HG02885 (cell line): Measurements from ENCODE around the gene PLA2G4C.
"Not testable (repeated sequence)": the region's sequence is repeated elsewhere in the genome, so short reads cannot be mapped to it uniquely, and the experiment has no call there.

Source experiments
- ATAC-seq: cut with Tn5 transposase; IDR thresholded peaks from one replicate; pipeline ENCODE4 v1.9.1; 2021; ENCODE audit warnings: mild to moderate bottlenecking; ENCODE audit not compliant: unreplicated experiment, poor library complexity

PLA2G4C gene

GRCh38 chr19:48113190-48113917 lies 2.7 kb upstream of the PLA2G4C start:
- ATAC-seq = no peak

GRCh38 chr19:48111280-48111679 lies 663 bp upstream of the PLA2G4C start:
- ATAC-seq = no peak

GRCh38 chr19:48108997-48109782 lies 1.4 kb downstream of the PLA2G4C start:
- ATAC-seq = no peak

- no peak for ATAC-seq
These were observed 6.7 kb downstream of the PLA2G4C start for GRCh38 chr19:48103922-48104321.

GRCh38 chr19:48102870-48103751 lies 7.5 kb downstream of the PLA2G4C start:
- no peak for ATAC-seq

- ATAC-seq = no peak
These were observed 14.9 kb downstream of the PLA2G4C start for GRCh38 chr19:48095612-48096175.

GRCh38 chr19:48094855-48095203 lies 15.8 kb downstream of the PLA2G4C start:
- ATAC-seq = no peak

- ATAC-seq = no peak
These were observed 16.3 kb downstream of the PLA2G4C start for GRCh38 chr19:48094129-48094854.

- not testable (repeated sequence) for ATAC-seq
These were observed 19.4 kb downstream of the PLA2G4C start for GRCh38 chr19:48091111-48091718.

- ATAC-seq = no peak
These were observed 20.3 kb downstream of the PLA2G4C start for GRCh38 chr19:48090281-48090802.

GRCh38 chr19:48088991-48089390 lies 21.6 kb downstream of the PLA2G4C start:
- not testable (repeated sequence) for ATAC-seq

GRCh38 chr19:48085904-48086864 lies 24.4 kb downstream of the PLA2G4C start:
- no peak for ATAC-seq

- no peak for ATAC-seq
These were observed 25.5 kb downstream of the PLA2G4C start for GRCh38 chr19:48085076-48085475.

GRCh38 chr19:48081106-48081505 lies 29.5 kb downstream of the PLA2G4C start:
- ATAC-seq = no peak

- not testable (repeated sequence) for ATAC-seq
These were observed 40.3 kb downstream of the PLA2G4C start for GRCh38 chr19:48070177-48070769.

GRCh38 chr19:48069435-48069834 lies 41.2 kb downstream of the PLA2G4C start:
- ATAC-seq = no peak

GRCh38 chr19:48064509-48064908 lies 46.1 kb downstream of the PLA2G4C start:
- ATAC-seq = no peak
